ENCODE measurements around the gene S1PR4. TPM values are rescaled to one million over a fixed set of nuclear protein-coding genes. Genes with fewer than 3 reads are reported as not detected.
"Not testable (repeated sequence)": the region's sequence is repeated elsewhere in the genome, so short reads cannot be mapped to it uniquely, and the experiment has no call there.

Gene S1PR4
- total and polyA plus RNA-seq, 3 experiments from 2014 or later = 64.3 to 494 (median 68.9) TPM

DNA sequence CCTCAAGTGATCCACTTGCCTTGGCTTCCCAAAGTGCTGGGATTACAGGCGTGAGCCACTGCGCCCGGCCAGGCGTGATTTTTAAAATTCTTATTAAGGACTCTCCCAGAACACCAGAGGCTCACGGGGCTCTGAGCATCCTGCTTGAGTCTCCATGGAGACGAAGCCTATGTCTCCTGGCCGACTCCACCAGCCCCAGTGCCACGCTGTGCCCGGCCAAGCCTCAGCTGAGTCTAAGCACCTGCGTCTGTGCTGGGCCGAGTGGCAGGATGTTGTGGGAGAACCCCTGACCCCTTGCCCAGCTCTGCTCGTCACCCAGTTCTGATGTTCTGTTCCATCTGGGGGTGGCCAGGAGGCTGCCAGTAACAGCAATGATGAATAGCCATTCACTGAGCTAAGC is 42.0 kb downstream of the S1PR4 start:
- DNase-seq = no peak
- no peaks in the 10 kb centered on the region for H3K4me1 ChIP-seq (ENCODE audit: insufficient read depth, low read length)
- H3K36me3 Mint-ChIP-seq = no peaks in the 10 kb centered on the region

DNA sequence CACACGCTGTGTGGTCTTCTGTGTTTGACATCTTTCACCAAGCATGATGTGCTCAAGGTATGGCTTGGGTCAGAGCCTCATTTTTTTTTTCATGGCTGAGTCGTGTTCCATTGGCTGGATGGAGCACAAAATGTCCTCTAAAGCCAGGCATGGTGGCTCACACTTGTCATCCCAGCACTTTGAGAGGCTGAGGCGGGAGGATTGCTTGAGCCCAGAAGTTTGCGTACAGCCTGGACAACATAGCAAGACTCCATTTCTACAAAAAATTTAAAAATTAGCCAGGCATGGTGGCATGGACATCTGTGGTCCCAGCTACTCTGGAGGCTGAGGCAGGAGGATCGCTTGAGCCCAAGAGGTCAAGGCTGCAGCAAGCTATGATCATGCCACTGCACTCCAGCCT is 43.0 kb downstream of the S1PR4 start:
- H3K4me3 ChIP-seq (ENCODE audit: low read length); H3K4me1 ChIP-seq (ENCODE audit: insufficient read depth, low read length); POLR2A ChIA-PET; H3K9me3 ChIP-seq (ENCODE audit: low read length); H3K36me3 Mint-ChIP-seq; H3K9me3 Mint-ChIP-seq; CTCF ChIA-PET; DNase-seq; H3K4me3 Mint-ChIP-seq; H3K27ac ChIP-seq (ENCODE audit: low read depth, low read length); H3K36me3 ChIP-seq (ENCODE audit: insufficient read depth, low read length); H3K27ac Mint-ChIP-seq; H3K4me1 Mint-ChIP-seq: not testable (repeated sequence)
- peaks cover 11% of the 10 kb centered on the region for H3K27me3 ChIP-seq (ENCODE audit: insufficient read depth, low read length, poor library complexity, severe bottlenecking)
- H3K27me3 Mint-ChIP-seq = peaks cover 8 to 14% of the 10 kb centered on the region in 2 donors

More for the DNA sequence above, 42.0 kb downstream of the S1PR4 start:
- no peak overlapping the region for H3K27ac Mint-ChIP-seq
- H3K27me3 Mint-ChIP-seq = peaks cover 3 to 7% of the 10 kb centered on the region in 2 donors
- H3K4me3 Mint-ChIP-seq = no peak overlapping the region
- ChIA-PET POLR2A (no interaction called here), CTCF (interaction anchor here (0.7 kb wide), 1 partner anchor 13 kb away, joined by 3 read pairs; no protein-coding TSS in a partner anchor)
- no peaks in the 10 kb centered on the region for H3K36me3 ChIP-seq (ENCODE audit: insufficient read depth, low read length)
- H3K4me1 Mint-ChIP-seq = no peaks in the 10 kb centered on the region
- H3K4me3 ChIP-seq (ENCODE audit: low read length) = no peak overlapping the region
- H3K9me3 Mint-ChIP-seq = no peaks in the 10 kb centered on the region
- H3K9me3 ChIP-seq (ENCODE audit: low read length) = no peaks in the 10 kb centered on the region
- H3K27ac ChIP-seq (ENCODE audit: low read depth, low read length) = no peak overlapping the region
- H3K27me3 ChIP-seq (ENCODE audit: insufficient read depth, low read length, poor library complexity, severe bottlenecking) = peaks cover 5% of the 10 kb centered on the region

GRCh38 chr19:3222709-3223108 is 44.1 kb downstream of the S1PR4 start:
- no peaks in the 10 kb centered on the region for H3K36me3 Mint-ChIP-seq
- ChIA-PET CTCF (no interaction called here), POLR2A (interaction anchor here (0.6 kb wide), 1 partner anchor 11 kb away, joined by 3 read pairs; no protein-coding TSS in a partner anchor)
- Histone ChIP-seq H3K9me3 (ENCODE audit: low read length) (no peaks in the 10 kb centered on the region), H3K4me3 (ENCODE audit: low read length) (no peak overlapping the region), H3K27me3 (ENCODE audit: insufficient read depth, low read length, poor library complexity, severe bottlenecking) (peaks cover 16% of the 10 kb centered on the region), H3K27ac (ENCODE audit: low read depth, low read length) (no peak overlapping the region), H3K4me1 (ENCODE audit: insufficient read depth, low read length) (no peaks in the 10 kb centered on the region), H3K36me3 (ENCODE audit: insufficient read depth, low read length) (no peaks in the 10 kb centered on the region)
- no peaks in the 10 kb centered on the region for H3K9me3 Mint-ChIP-seq
- no peaks in the 10 kb centered on the region for H3K4me1 Mint-ChIP-seq
- H3K27me3 Mint-ChIP-seq = peaks cover 12 to 22% of the 10 kb centered on the region in 2 donors
- no peak for DNase-seq
- no peak overlapping the region for H3K27ac Mint-ChIP-seq
- peak overlapping the region in 1 of 7 donors; percentile 8 for H3K4me3 Mint-ChIP-seq

DNA sequence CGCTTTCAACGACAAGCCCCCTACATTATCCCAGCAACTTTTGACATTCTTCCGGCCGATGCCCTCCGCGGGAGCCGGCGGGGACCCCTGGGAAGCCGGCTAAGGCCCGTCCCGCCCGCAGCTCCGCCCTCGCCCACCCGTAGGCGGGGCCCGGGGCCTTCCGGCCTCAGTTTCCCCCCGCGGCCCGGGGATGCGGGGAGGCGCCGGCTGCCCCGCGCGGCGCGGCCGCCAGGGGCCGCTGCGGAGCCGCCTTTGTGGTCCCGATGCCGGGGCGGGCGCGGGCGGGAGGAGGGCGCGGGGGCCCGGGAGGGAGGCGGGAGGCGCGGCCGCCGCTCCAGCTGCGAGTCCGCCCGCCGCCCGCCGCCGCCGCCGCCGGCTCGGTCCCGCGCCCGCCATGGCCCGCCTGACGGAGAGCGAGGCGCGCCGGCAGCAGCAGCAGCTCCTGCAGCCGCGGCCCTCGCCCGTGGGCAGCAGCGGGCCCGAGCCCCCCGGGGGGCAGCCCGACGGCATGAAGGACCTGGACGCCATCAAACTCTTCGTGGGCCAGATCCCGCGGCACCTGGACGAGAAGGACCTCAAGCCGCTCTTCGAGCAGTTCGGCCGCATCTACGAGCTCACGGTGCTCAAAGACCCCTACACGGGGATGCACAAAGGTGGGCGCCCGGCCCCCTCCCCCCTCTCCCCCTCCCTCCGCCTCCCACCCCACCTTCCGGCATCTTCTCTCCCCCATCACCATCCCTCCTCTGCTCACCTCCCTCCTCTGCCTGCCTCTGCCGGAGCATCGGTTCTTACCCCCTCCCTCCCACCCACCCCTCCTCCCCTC is 46.0 kb downstream of the S1PR4 start, which contains the start of gene CELF5:
CELF5 (plus strand) TSS at position 316 of the 823 bp plus-strand sequence; CDS start at position 395, 79 bp downstream.
- peak; percentile 39 to 65 (median 53) for DNase-seq

GRCh38 chr19:3225169-3225485 is 46.6 kb downstream of the S1PR4 start:
- Histone ChIP-seq H3K27me3 (ENCODE audit: insufficient read depth, low read length, poor library complexity, severe bottlenecking) (peaks cover 22% of the 10 kb centered on the region), H3K4me1 (ENCODE audit: insufficient read depth, low read length) (no peaks in the 10 kb centered on the region), H3K36me3 (ENCODE audit: insufficient read depth, low read length) (no peaks in the 10 kb centered on the region), H3K4me3 (ENCODE audit: low read length) (no peak overlapping the region), H3K27ac (ENCODE audit: low read depth, low read length) (no peak overlapping the region), H3K9me3 (ENCODE audit: low read length) (no peaks in the 10 kb centered on the region)
- DNase-seq = no peak
- Mint-ChIP-seq H3K4me3 (no peak overlapping the region), H3K4me1 (no peaks in the 10 kb centered on the region), H3K27me3 (peaks cover 12 to 27% of the 10 kb centered on the region in 2 donors), H3K36me3 (no peaks in the 10 kb centered on the region), H3K27ac (no peak overlapping the region), H3K9me3 (no peaks in the 10 kb centered on the region)
- ChIA-PET POLR2A (no interaction called here), CTCF (interaction anchor here (1.2 kb wide), 1 partner anchor 12 kb away, joined by 4 read pairs; no protein-coding TSS in a partner anchor)

More for the DNA sequence above, 46.0 kb downstream of the S1PR4 start, which contains the start of gene CELF5:
- Histone ChIP-seq H3K27me3 (ENCODE audit: insufficient read depth, low read length, poor library complexity, severe bottlenecking) (peaks cover 16% of the 10 kb centered on the region), H3K4me1 (ENCODE audit: insufficient read depth, low read length) (no peaks in the 10 kb centered on the region), H3K9me3 (ENCODE audit: low read length) (no peaks in the 10 kb centered on the region), H3K4me3 (ENCODE audit: low read length) (no peak within 1 kb of the TSS), H3K27ac (ENCODE audit: low read depth, low read length) (no peak within 1 kb of the TSS), H3K36me3 (ENCODE audit: insufficient read depth, low read length) (no peaks in the 10 kb centered on the region)
- H3K4me1 Mint-ChIP-seq = no peaks in the 10 kb centered on the region
- no peaks in the 10 kb centered on the region for H3K9me3 Mint-ChIP-seq
- peak within 1 kb of the TSS in 1 of 8 donors; percentile 65 for H3K27ac Mint-ChIP-seq
- ChIA-PET POLR2A (interaction anchor here (0.7 kb wide), 1 partner anchor 13 kb away, joined by 6 read pairs; no protein-coding TSS in a partner anchor), CTCF (interaction anchor here (0.7 to 1.2 kb wide), 2 partner anchors 13 to 770 kb away, joined by 4 read pairs; no protein-coding TSS in a partner anchor)
- H3K36me3 Mint-ChIP-seq = no peaks in the 10 kb centered on the region
- peaks cover 12 to 27% of the 10 kb centered on the region in 2 donors for H3K27me3 Mint-ChIP-seq
- H3K4me3 Mint-ChIP-seq = peak within 1 kb of the TSS in 5 of 7 donors; percentile 24 to 51 (median 43)

DNA sequence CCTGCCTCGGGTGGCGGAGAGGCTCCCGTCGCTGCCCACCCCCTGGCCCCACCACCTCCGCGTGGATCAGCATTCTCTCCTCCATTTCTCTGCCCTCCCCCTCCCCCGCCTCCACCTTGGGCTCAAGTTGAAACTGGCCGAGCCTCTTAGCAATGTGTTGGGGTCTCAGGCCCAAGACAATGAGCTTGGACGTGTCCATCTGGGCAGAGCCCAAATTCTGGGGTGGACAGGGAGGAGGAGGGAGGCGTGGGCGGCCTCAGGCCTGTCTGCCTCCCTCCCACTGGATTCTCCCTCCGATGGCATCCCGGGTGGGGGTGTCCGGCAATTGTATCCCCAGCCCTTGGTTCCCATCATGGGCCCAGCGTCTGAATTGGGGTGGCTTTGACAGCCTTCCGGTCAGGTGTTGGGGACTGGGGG is 47.1 kb downstream of the S1PR4 start:
- Histone ChIP-seq H3K4me3 (ENCODE audit: low read length) (no peak overlapping the region), H3K27ac (ENCODE audit: low read depth, low read length) (no peak overlapping the region), H3K4me1 (ENCODE audit: insufficient read depth, low read length) (no peaks in the 10 kb centered on the region), H3K36me3 (ENCODE audit: insufficient read depth, low read length) (no peaks in the 10 kb centered on the region), H3K9me3 (ENCODE audit: low read length) (no peaks in the 10 kb centered on the region), H3K27me3 (ENCODE audit: insufficient read depth, low read length, poor library complexity, severe bottlenecking) (peaks cover 23% of the 10 kb centered on the region)
- H3K27ac Mint-ChIP-seq = no peak overlapping the region
- no peak for DNase-seq
- H3K4me1 Mint-ChIP-seq = no peaks in the 10 kb centered on the region
- no peak overlapping the region for H3K4me3 Mint-ChIP-seq
- peaks cover 12 to 27% of the 10 kb centered on the region in 2 donors for H3K27me3 Mint-ChIP-seq
- ChIA-PET CTCF (no interaction called here), POLR2A (no interaction called here)
- H3K9me3 Mint-ChIP-seq = no peaks in the 10 kb centered on the region
- H3K36me3 Mint-ChIP-seq = no peaks in the 10 kb centered on the region

DNA sequence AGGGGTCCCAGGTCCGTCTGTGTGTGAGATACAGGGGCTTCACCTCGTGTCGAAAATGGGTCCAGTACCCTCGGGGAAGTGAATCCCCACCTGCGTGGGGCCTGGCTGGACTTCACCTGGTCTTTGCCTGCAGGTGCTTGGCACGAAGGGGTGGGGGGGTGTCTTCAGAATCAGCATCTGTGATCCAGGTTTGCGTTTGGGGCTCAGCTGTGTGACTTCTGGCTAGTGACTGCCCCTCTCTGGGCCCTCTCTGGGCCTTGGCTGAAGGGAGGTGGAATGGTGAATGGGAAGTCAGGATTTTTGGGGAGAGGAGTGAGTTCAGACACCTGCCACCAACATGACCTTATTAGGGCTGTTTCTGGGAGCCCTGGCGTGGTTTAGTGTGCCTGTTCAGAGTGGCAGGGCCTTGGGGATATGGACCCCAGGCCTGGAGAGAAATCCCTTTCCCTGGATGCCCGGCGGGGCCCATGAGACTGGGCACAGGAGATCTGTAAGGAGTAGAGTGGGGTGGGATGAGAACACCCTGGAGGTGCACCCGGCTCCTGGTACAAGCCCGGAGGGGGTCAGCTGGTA is 48.6 kb downstream of the S1PR4 start:
- ChIA-PET POLR2A (no interaction called here), CTCF (no interaction called here)
- H3K9me3 Mint-ChIP-seq = no peaks in the 10 kb centered on the region
- H3K27me3 ChIP-seq (ENCODE audit: insufficient read depth, low read length, poor library complexity, severe bottlenecking) = peaks cover 23% of the 10 kb centered on the region
- DNase-seq = no peak
- H3K36me3 Mint-ChIP-seq = no peaks in the 10 kb centered on the region
- no peaks in the 10 kb centered on the region for H3K4me1 ChIP-seq (ENCODE audit: insufficient read depth, low read length)
- H3K9me3 ChIP-seq (ENCODE audit: low read length) = no peaks in the 10 kb centered on the region
- H3K27ac Mint-ChIP-seq = peak overlapping the region in 2 of 8 donors; percentile 47 to 92
- peak overlapping the region in 1 of 7 donors; percentile 41 for H3K4me3 Mint-ChIP-seq
- no peak overlapping the region for H3K27ac ChIP-seq (ENCODE audit: low read depth, low read length)
- H3K36me3 ChIP-seq (ENCODE audit: insufficient read depth, low read length) = no peaks in the 10 kb centered on the region
- H3K4me3 ChIP-seq (ENCODE audit: low read length) = no peak overlapping the region
- no peaks in the 10 kb centered on the region for H3K4me1 Mint-ChIP-seq
- peaks cover 12 to 32% of the 10 kb centered on the region in 2 donors for H3K27me3 Mint-ChIP-seq

DNA sequence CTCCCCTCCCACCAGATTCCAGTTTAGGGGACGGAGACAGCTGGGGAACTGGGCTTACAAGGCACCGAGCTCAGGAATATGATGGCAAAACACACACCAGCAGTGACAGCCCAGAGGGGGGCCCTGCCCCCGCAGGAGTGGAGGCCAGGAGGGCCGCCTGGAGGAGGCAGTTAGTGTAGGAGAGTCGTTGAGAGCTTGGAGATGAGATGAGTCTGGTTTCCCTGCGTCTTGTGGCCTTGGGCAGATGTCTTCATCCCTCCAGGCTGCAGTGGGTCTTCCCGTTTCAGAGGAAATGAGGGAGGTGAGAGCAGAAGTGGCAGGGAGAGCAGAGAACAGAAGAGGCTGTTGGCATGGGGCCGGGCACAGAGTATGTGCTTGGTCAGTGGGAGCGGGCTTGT is 50.8 kb downstream of the S1PR4 start:
- CTCF ChIA-PET = no interaction called here
- peaks cover 13 to 33% of the 10 kb centered on the region in 2 donors for H3K27me3 Mint-ChIP-seq
- no peaks in the 10 kb centered on the region for H3K36me3 Mint-ChIP-seq
- Histone ChIP-seq H3K36me3 (ENCODE audit: insufficient read depth, low read length) (no peaks in the 10 kb centered on the region), H3K4me3 (ENCODE audit: low read length) (no peak overlapping the region), H3K9me3 (ENCODE audit: low read length) (no peaks in the 10 kb centered on the region), H3K4me1 (ENCODE audit: insufficient read depth, low read length) (no peaks in the 10 kb centered on the region), H3K27me3 (ENCODE audit: insufficient read depth, low read length, poor library complexity, severe bottlenecking) (peaks cover 20% of the 10 kb centered on the region), H3K27ac (ENCODE audit: low read depth, low read length) (no peak overlapping the region)
- no peaks in the 10 kb centered on the region for H3K9me3 Mint-ChIP-seq
- POLR2A ChIA-PET = no interaction called here
- no peak overlapping the region for H3K27ac Mint-ChIP-seq
- DNase-seq = no peak
- H3K4me3 Mint-ChIP-seq = no peak overlapping the region
- H3K4me1 Mint-ChIP-seq = no peaks in the 10 kb centered on the region
